NB4 (cell line): ENCODE measurements around the gene ARFGEF2.

ENCODE experiments used
- DNase-seq: peaks from one replicate; pipeline ENCODE4 v3.0.0; 2010; ENCODE audit warnings: low read depth
- H3K4me3 ChIP-seq: one replicate; pipeline ENCODE4 v1.5.1; 2011; ENCODE audit warnings: mild to moderate bottlenecking, low read depth, low read length, moderate library complexity
- CTCF ChIP-seq: IDR thresholded peaks from one replicate; pipeline ENCODE4 v1.5.1; 2012; ENCODE audit warnings: low read depth, low read length
- MAX ChIP-seq: IDR thresholded peaks from 2 replicates; pipeline ENCODE4 v1.6.1; 2011; ENCODE audit warnings: low read depth, low read length
- MYC ChIP-seq: IDR thresholded peaks from 2 replicates; pipeline ENCODE4 v1.6.1; 2011; ENCODE audit warnings: low read depth, low read length
- POLR2A ChIP-seq: IDR thresholded peaks from 2 replicates; pipeline ENCODE4 v1.6.1; 2011; ENCODE audit warnings: mild to moderate bottlenecking; ENCODE audit not compliant: insufficient read length; ENCODE audit errors: extremely low read depth

Gene ARFGEF2

GRCh38 chr20:48949304-48950170, 28.0 kb downstream of the ARFGEF2 start:
- TF ChIP-seq CTCF, result peak; percentile 37
- TF ChIP-seq POLR2A, result no peak
- peak; percentile 29 for DNase-seq
- no peak overlapping the region for H3K4me3 ChIP-seq

- TF ChIP-seq CTCF (no peak), MAX (no peak), POLR2A (no peak), MYC (no peak)
- no peak overlapping the region for H3K4me3 ChIP-seq
- no peak for DNase-seq
These were observed 29.5 kb downstream of the ARFGEF2 start for GRCh38 chr20:48951041-48951440.

GRCh38 chr20:48951646-48952045, 30.1 kb downstream of the ARFGEF2 start:
- H3K4me3 ChIP-seq, result no peak overlapping the region
- no peak for DNase-seq
- TF ChIP-seq MYC (no peak), MAX (no peak), POLR2A (no peak), CTCF (no peak)

GRCh38 chr20:48952656-48953055, 31.1 kb downstream of the ARFGEF2 start:
- H3K4me3 ChIP-seq, result no peak overlapping the region
- no peak for TF ChIP-seq MYC
- no peak for TF ChIP-seq CTCF
- no peak for TF ChIP-seq POLR2A
- TF ChIP-seq MAX, result no peak

GRCh38 chr20:48953653-48954052, 32.1 kb downstream of the ARFGEF2 start:
- TF ChIP-seq MYC (no peak), MAX (no peak), POLR2A (no peak), CTCF (no peak)
- no peak overlapping the region for H3K4me3 ChIP-seq
- no peak for DNase-seq

More at GRCh38 chr20:48952656-48953055, 31.1 kb downstream of the ARFGEF2 start:
- DNase-seq, result no peak

GRCh38 chr20:48956052-48956451, 34.5 kb downstream of the ARFGEF2 start:
- TF ChIP-seq MAX (no peak), MYC (no peak), CTCF (no peak), POLR2A (no peak)
- no peak for DNase-seq
- H3K4me3 ChIP-seq, result no peak overlapping the region
